NT2/D1 (cell line): Measurements from ENCODE around the gene SLC44A2.

ENCODE experiments used
- YY1 ChIP-seq: IDR thresholded peaks from 2 replicates; pipeline ENCODE4 v1.6.1; 2011; ENCODE audit not compliant: insufficient read length, insufficient read depth
- ZNF274 ChIP-seq: IDR thresholded peaks from 2 replicates; pipeline ENCODE4 v1.6.1; 2011; ENCODE audit warnings: mild to moderate bottlenecking, low read depth, low read length

DNA sequence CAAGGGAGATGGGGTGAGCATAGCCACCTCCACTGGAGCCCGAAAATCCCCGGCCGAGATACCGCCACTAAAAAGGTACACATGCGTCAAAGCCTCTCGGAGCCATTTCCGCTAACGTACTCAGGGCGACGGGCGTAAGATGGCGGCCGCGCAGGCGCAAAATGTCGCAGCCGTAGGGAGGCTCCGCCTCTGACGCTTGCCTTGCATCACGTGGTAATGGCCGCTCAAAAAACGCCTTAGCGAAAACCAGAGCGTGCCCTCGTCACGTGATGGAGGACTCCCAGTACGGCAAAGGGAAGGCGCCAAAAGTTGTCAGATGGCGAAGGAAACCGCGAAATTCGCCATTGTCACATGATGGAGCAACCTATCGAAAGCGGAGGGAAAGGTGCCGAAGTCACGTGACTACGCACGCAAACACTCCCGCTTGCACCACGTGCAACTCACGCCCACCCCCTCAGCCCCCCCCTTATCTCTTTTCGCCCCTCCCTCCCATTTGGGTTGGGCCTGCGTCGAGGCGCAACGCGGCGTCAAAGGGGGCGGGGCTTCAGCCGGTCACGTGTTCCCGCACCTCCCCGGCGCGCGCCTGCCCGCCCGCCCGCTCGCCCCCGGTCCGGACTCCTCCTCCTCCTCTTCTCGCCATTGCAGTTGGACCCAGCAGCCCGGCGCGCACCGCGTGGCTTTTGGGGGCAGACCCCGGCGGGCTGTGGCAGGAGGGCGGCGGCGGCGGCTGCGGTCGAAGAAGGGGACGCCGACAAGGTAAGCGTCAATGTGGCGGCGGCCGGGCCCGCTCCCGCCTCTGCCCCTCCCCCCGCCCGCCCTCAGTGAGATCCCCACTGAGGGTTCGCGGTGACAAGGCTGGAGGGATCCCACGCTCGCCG, 28.6 kb downstream of the SLC44A2 start, which contains the start of gene ILF3:
- TF ChIP-seq YY1 = peak; percentile 95
- no peak for TF ChIP-seq ZNF274
